Kidney epithelial cell (primary cell): ENCODE measurements around the gene MLLT3. TPM values are rescaled to one million over a fixed set of nuclear protein-coding genes. Genes with fewer than 3 reads are reported as not detected.

Experiments used
- DNase-seq: peaks from one replicate; pipeline ENCODE4 v3.0.0-alpha.2; 2010; ENCODE audit warnings: low read depth
- H3K27me3 ChIP-seq: 2 replicates; pipeline ENCODE4 v1.6.0; 2011; ENCODE audit warnings: low read length; ENCODE audit not compliant: control insufficient read depth, insufficient read depth
- H3K36me3 ChIP-seq: 2 replicates; pipeline ENCODE4 v1.5.1; 2011; ENCODE audit warnings: low read length; ENCODE audit not compliant: control insufficient read depth, insufficient read depth
- H3K4me3 ChIP-seq: 2 replicates; pipeline ENCODE4 v1.5.1; 2011; ENCODE audit warnings: low read depth, mild to moderate bottlenecking, control low read depth, low read length
- total RNA-seq: library from RNA; depleted of rRNA; stranded (reverse); fragments of >200 nt; gene quantifications from 2 replicates; pipeline ENCODE4 v1.2.3, GENCODE V29; 2015
- TF ChIP-seq, protein P1 (sequence below): IDR thresholded peaks from 2 replicates; pipeline ENCODE4 v1.5.1; 2011; ENCODE audit warnings: mild to moderate bottlenecking, moderate library complexity, low read length, control low read depth, inconsistent platforms; ENCODE audit not compliant: insufficient read depth, poor library complexity, severe bottlenecking

The MLLT3 gene
- total RNA-seq, 1 donor from 2014 or later = 16.2 TPM

DNA sequence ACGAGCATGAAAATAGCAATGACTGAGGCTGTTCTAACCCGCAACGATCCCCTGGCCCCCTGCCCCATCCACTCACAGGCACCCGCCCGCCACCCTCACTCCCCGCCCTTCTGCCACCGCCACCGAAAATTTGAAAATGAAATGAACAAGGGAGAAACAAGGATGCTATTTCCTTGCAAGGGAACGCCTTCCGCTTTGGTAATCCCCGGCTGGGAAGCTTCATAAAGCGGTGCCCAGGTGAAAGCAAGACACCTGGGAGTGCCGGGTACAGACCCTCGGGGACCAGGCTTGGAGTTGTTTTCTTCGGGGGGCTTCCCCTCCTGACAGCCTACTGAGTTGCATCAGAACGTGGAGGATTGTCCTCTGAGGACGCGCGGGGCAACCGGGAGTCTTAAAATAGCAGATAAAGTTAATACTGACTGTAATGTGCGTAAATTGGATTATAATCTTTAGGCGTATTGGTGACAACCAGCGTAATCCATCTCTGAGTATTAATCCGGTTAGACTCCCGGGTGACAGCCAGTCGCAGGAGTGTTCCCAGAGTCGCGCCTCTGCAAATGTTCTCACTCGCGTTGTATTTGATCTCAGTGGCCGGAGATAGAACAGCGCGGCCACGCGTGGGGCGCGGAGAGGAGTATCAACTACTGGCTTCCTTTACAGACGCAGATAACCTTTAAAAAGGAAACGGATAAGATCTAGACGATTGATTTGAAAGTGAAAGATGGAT, 885 bp upstream of the MLLT3 start:
- Histone ChIP-seq H3K36me3 (no peaks in the 10 kb centered on the region), H3K4me3 (peak overlapping the region; percentile 90), H3K27me3 (no peaks in the 10 kb centered on the region)
- TF ChIP-seq, protein P1, sequence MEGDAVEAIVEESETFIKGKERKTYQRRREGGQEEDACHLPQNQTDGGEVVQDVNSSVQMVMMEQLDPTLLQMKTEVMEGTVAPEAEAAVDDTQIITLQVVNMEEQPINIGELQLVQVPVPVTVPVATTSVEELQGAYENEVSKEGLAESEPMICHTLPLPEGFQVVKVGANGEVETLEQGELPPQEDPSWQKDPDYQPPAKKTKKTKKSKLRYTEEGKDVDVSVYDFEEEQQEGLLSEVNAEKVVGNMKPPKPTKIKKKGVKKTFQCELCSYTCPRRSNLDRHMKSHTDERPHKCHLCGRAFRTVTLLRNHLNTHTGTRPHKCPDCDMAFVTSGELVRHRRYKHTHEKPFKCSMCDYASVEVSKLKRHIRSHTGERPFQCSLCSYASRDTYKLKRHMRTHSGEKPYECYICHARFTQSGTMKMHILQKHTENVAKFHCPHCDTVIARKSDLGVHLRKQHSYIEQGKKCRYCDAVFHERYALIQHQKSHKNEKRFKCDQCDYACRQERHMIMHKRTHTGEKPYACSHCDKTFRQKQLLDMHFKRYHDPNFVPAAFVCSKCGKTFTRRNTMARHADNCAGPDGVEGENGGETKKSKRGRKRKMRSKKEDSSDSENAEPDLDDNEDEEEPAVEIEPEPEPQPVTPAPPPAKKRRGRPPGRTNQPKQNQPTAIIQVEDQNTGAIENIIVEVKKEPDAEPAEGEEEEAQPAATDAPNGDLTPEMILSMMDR = no peak
- DNase-seq = no peak

GRCh38 chr9:20621471-20622329, 599 bp downstream of the MLLT3 start:
- peak overlapping the region; percentile 90 for H3K4me3 ChIP-seq
- H3K36me3 ChIP-seq = no peaks in the 10 kb centered on the region
- no peak for DNase-seq
- TF ChIP-seq, protein P1 = no peak
- no peaks in the 10 kb centered on the region for H3K27me3 ChIP-seq

DNA sequence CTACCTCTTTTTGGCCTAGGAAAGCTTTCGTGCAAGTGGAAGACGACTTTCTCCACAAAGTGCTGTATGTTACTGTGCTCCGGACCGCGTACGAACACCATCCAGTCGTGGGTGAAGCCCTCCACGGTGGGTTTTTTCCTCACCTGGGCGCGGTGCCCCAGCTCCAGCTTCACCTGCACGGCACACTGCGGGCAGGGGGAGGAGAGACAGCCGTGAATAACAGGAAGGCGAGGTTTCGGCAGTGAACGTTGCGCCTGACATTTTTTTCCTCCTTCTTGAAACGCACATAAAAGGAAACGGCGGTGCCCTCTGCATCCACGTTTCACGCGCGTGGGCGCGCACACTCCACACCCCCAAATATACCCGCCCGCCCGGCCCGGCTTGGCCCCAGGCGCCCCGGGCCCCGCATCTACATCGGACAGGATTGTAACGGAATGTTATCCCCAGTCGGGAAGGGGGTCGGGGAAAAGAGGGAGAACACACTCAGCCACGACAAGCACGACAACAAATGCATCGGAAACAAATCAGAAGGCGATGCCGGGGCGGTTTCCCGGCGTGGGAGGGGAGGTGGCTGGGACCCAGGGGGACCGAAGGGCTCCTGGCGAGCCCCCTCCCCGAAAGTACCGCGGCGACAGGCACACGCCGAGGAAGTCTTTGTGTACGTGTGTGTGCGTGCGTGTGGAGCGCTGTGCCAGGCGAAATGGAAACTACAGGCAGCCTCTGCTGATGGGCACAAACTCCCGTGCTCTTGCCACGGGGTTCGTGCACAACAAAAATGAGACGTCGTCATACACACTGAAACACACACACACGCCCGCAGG, 1.4 kb downstream of the MLLT3 start:
- peak overlapping the region; percentile 90 for H3K4me3 ChIP-seq
- no peaks in the 10 kb centered on the region for H3K27me3 ChIP-seq
- TF ChIP-seq, protein P1 = no peak
- no peaks in the 10 kb centered on the region for H3K36me3 ChIP-seq
- no peak for DNase-seq

DNA sequence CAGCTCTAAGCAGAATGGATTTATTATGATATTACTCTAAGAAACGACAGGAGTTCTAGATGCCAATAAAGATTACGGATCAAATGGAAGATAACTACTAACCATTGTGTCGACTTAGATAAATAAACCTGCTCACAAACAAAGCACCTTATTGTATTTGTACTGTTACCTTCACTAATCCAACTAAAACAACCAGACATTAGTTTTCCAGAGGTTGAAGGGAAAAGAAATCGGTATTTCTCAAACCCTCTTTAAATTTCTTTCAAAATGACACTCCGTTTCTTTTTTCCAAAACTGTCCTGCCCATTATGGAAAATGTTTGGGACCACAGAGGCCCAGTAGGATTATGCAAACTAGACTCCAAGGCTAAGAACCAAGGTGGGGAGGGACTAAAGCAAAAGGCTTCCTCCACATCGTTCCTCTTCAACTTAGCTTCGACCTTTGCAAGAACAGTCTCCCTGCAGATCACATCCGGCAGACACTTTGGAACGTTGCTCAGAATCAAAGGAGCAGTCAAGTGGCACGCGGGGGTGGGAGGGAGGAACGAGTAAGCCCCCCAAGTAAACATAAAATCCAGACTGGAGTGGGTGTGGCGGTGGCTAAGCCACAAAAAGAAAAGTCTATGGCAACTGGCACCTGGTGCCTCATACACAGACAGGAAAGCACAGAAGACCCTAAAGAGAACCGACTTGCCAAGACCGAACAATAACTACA, 2.7 kb downstream of the MLLT3 start:
- Histone ChIP-seq H3K4me3 (peak overlapping the region; percentile 90), H3K36me3 (no peaks in the 10 kb centered on the region), H3K27me3 (no peaks in the 10 kb centered on the region)
- DNase-seq = no peak
- TF ChIP-seq, protein P1 = no peak

GRCh38 chr9:20618361-20618802, 3.9 kb downstream of the MLLT3 start:
- Histone ChIP-seq H3K4me3 (no peak overlapping the region), H3K36me3 (no peaks in the 10 kb centered on the region), H3K27me3 (no peaks in the 10 kb centered on the region)
- DNase-seq = no peak
- TF ChIP-seq, protein P1 = no peak
